HG03342 (cell line): Measurements from ENCODE around the gene SAMHD1.
"Not testable (repeated sequence)": the region's sequence is repeated elsewhere in the genome, so short reads cannot be mapped to it uniquely, and the experiment has no call there.

Experiments used
- ATAC-seq: cut with Tn5 transposase; IDR thresholded peaks from one replicate; pipeline ENCODE4 v1.9.1; 2021; ENCODE audit warnings: mild to moderate bottlenecking, moderate library complexity; ENCODE audit not compliant: unreplicated experiment

Gene SAMHD1

DNA sequence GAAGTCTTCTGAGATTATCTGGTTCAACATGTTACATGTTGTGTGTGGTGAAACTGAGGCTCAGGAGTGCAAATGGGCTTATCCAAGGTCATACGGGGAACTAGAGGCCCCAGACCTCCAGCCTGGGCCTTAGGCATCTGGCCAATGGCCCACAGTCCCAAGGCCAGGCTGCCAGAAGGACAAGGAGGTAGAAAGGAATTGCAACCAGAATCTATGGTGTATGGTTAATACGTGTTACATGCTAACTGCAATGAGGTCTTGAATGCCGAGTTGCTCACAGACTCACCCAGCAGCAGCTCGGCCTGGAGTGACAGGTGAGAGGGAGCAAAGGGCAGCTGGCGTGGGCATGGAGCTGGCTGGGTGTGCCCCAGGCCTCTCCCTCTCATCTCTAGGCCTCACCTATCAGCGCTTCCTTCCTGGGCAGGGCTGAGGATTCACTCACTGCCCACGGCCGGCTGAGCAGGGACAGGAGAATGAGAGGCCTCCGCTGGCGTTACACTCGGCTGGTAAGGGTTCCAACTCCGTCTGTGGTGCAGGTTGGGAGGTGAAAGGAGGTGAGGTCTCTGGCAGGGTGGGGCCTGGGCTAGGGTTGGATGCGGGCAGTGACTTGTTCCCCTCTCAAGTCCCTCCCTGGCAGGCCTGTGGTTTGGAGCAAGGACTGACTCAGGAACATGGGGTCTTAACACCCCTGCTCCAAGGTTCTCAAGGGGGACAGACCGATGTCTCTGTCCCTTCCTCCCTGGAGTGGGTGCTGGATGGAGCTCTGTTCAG is 75.6 kb downstream of the SAMHD1 start, which contains the start of gene TLDC2:
Gene TLDC2, plus strand, starts transcription at position 437 of the 771 bp plus-strand sequence. Its CDS starts 37 bp downstream, at position 474.
- ATAC-seq: no peak

DNA sequence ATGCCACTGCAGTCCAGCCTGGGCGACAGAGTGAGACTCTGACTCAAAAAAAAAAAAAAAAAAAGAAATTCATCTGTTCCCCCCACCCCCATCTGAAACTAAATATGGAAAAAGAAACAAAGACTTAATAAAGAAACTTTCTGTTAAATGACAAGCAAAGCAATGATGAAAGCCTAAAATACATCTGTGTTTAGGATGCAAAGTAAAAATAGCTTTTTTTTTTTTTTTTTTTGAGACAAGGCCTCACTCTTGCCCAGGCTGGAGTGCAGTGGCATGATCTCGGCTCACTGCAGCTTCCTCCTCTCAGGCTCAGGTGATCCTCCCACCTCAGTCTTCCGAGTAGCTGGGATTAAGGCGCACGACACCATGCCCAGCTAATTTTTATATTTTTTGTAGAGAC is 76.4 kb downstream of the SAMHD1 start:
- ATAC-seq: not testable (repeated sequence)

DNA sequence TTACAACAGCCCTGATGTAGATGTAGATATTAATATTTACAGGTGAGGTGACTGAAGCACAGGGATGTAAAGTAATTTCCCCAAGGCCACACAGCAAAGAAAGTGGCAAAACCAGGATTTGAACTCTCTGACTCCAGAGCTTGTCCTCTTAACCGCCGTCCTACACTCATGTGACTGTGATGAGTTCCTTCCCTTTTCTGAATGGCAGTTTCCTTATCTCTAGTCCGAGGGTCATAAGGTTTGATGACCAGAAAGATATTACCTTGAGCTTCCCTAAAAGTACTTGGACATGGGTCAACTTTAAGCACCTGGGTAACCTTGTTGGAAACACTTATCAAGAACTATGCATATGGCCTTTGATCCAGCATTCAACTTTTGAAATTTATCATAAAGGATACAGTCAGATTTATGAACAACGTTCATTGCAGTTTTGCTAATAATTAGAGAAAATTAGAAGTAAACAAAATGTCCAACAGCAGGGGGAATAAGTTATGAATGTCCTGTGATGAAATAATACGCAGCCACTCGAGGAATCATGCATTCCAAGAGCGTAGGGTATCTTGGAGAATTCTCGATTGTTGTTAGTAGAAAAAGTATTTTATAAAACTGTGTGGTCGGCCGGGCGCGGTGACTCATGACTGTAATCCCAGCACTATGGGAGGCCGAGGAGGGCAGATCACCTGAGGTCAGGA is 77.9 kb downstream of the SAMHD1 start:
- ATAC-seq: no peak

DNA sequence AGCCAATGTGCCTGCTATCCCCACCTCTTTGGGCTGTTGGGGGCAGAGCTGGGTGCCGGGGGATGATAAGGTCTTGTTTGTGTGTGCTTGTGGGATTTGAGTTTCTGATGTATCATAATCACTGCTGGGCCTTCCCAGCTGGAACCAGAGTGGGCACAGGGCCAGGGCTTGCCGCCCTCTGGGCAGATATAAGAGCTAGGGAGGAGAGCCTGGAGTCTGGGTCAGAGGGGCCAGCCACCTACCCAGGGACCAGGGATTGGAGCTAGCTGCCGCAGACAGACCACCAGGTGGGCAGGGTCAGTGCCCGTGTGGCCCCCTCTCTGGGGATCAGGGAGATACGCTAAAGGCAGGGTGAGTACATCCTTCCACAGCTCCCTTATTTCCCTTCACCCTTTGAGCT is 78.7 kb downstream of the SAMHD1 start:
- ATAC-seq: no peak

DNA sequence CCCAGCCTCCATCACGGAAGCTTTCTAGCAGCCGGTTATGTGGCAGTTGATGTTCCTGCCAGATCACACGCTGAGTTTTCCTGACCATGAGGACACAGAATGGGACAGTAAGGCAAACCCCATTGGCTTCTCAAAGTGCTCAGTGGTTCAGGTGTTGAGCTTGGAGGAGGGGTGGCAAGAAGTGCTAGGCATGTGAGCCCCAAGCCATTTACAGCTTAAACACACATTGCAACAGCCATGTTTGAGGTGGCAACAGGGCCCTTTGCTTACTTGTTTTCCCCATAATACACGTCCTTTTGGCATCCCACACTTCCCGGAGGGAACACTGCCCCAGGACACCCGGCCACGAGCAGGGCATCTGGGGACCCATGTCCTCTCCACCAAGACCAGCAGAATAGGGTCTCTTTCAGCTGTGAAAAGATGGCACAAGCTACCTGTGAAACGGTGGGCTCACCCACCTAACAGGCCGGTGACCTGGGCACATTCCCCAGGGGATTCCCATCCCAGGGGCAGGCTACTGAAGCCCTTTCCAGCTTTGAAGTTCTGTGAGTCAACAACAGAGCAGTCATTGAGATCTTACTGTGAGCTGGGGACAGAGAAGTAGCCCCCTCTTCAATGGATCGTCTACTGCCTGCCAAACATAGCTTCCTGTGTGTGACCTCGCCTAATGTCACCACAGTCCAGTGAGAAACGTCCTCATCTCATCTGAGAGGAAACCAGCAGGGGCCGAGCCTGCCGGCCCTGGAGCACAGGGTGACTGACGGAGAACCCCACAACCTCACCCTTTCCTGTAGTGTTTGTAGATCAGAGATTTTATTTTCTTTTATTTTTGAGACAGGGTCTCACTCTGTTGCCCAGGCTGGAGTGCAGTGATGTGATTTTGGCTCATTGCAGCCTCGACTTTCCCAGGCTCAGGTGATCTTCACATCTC is 79.6 kb downstream of the SAMHD1 start:
- no peak for ATAC-seq

DNA sequence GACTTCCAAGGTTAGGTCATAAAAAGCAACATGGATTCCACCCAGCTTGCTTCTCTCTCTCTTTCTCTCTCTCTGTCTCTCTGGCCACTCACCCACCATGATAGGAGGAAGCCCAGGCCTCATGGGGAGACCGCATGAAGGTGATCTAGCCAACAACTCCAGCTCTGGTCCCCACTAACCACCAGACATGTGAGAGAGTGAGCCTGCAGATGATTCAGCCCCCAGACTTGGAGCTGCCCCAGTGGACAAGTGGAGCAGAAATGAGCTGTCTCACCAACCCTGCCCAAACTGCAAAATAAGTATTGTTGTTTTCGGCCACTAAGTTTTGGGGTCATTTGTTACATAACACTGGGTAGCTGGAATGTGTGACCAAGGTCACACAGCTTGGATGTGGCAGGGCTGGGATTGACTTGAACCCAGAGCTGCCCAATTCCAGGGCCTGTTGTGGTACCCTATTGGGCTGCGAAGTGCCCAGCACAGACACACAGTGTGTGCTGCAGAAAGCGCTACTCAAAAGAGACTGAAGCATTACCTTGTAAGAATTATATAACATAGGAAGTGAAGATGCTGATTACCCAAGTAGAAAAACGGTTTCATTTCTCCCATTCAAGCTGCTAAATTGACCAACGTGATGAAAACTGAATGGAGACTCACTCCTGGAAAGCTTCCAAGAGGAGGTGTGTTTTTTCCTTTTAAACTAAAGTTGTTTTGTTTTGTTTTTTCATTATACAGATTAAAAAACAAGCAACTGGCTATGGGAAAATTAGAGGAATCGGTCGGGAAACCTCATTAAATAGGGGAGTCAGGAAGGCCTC is 84.6 kb downstream of the SAMHD1 start:
- ATAC-seq: no peak

DNA sequence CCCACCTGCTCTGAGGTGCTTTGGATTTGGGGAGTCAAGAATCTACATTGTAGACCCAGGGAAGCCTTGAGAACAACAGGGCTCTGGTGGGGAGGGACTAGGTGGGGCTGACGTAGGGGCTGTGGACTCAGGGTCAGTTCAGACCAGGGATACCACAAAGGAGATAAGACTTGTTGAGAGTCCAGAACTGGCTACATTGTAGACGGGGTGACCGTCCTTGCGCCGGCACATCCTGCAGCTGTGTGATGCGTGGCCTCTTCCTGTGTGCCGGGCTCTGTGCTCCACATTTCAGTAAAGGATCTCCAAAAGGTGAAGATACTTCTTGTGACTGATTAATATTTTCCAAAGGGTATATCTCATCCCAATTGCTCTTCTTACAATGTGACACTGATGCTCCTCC is 85.3 kb downstream of the SAMHD1 start:
- no peak for ATAC-seq

DNA sequence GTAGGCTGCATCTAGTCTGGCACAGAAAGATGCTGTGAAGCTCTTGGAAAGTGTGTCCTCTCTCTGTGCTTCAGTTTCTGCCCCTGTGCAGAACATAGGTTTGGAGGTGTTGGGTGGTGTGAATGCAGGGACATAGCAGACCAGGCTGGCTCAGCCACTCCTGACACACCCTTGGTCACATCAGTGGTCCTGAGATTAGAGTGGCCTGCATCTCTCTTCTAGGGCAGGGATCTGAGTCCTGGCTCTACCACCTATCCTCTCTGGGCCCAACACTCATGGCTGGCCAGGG is 85.7 kb downstream of the SAMHD1 start:
- ATAC-seq: no peak

DNA sequence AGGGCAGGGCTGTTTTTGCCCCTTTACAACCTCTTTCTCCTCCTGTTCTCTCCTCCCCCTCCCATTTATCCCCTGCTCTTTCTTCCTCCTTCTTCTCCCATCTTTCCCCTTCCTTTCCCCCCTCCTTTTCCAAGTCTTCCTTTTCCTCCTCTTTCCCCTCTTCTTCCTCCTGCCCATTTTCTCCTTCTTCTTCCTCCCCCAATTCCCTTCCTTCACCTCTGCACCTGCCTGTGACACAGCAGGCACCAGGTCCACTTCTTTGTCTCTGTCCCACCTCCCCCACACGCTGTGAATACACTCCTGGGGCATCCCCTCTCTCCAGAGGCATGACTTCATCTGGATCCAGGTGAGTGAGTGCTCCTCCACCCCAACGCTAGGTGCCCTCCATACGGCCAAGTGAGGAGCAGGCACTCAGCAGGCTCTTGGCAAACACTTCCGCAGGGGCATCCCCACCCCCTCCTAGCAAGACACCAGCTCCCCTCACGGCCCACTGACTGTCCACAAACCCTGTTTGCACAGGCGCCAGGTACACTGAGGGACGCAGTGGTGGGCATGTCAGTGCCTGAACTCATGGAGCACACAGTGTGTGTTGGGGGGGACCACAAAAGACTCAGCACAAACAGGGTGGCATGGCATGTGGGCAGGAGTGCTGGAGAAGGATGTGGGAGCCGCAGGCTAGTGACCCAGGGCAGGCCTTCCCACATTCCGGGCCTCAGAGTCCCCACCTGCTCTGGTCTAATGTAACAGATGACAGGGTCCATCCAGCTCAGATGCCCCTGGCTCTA is 86.2 kb downstream of the SAMHD1 start:
- no peak for ATAC-seq

DNA sequence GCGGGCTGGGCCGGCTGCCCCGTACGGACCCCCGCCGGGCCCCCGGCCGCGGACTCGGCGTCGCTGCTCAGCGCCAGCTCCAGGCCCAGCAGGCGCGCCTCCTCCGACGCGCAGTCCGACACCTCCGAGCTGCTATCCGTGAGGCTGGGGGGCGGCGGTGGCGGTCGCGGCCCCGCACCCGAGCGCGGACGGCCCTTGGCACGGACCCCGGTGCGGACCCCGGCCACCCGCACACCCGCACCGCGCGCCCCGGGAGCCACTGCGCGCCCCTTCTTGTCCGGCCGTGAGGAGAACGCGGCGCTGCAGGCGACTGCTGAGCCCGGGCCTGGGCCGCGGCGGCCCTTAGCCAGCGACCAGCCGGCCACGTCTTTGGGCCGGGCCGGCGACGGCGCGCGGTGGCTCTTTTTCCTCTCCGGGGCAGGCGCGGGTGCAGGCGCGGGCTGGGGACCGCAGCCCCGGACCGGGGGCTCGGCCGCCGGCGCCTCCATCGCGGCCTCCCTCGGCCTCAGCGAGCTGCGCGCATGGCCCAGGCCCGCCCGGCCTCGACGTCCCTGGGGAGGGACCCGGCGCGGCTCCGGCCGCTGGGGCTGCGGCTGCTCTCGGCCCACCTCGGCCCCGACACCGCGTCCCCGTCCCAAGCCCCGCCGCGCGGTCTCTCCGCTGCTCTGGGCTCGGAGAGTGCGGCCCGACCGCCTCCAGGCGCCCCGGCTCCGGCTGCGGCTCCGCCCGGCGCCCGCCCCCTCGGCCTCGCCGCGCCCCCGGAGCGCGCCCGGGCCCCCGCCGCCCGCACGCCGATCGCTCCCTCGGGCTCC is 88.4 kb downstream of the SAMHD1 start:
- peak; percentile 35 for ATAC-seq

DNA sequence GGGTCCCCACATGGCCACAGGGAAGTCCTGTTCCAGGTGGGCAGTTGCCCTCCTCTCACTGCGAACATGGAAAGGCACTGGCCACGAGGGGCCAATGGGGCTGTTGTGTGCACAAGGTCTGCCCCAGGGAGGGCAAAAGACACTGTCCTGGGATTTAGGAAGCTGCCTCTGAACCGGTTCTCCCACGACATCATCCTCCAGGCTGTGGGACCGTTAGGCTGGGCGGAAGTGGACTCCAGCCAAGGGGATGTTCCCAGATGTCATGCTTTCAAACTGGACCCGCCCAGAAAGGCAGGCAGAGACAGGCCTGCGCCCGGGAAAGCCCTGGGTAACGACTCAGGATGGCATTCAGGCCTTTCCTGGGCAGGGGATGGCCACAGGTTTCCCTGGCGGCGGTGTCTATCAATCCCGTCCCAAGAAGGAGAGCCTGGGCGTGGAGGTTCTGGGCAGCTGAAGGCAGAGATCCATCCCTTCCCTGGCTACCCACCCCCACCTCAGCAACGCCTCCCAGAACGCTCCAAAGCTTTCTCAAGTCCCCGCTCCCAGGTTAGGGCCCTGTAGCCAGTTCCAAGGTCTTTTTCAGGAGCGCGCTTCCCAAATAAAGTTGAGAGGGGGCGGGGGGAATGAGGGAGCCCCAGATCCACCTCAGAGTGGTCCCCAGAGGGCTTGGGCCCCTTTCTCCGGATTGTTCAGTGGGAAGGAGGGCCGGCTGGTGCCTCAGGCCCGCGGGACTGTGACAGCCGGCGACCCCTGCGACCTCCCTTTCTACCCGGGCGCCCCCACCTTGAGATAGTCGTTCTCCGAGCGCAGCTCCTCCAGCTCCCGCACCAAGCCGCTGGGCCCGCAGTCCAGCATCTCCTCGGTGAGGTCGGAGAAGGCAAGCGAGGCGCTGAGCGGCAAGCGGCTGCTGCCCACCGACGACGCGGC is 89.4 kb downstream of the SAMHD1 start:
- no peak for ATAC-seq

DNA sequence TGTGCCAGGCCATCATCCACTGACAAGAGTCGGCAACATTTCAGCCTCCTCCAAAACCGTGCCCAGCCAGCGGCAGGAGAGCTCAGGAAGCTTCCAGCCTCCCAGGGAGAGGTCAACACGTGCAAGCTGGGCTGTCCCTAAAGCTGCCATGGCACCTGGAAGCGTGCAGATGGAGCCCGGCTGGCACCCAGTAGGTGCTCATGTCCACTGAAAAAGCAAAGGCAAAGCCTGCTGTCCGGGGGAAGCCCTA is 90.0 kb downstream of the SAMHD1 start:
- no peak for ATAC-seq

DNA sequence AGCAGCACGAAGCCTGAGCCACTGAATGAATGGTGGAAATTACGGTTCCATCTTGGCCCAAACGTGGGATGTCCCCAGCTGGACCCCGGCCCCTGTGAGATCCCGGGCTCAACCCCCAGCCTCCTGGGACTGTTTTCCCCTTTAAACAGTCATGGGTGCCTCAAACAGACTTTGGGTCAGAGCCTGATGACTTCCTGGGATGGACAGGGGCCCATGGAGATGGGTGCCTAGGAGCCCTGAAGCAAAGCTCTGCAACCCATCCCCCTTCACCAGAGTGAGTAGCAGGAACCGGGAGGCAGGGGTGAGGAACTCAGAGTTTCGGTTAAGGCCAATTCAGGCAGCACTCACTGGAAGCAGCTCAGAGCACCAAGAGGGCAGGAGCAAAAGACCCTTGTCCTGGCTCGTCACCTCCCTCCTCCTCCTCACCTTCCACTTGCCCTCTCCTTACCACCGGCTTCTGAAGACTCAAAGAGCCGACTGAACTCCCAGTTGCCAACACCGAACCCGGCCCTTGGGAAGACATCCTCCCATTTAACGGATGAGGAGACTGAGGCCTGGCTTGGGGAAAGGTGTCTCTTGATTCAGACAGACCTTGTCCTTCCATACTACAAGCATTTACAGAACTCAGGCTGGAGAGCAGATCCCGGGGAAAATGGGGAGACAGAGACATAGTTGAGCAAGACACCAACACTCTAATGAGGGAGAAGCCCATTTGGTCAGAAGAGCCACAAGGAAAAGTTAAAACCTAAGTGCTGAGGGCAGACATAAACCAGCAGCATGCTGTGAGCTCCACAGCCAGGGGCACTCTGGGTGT is 90.5 kb downstream of the SAMHD1 start:
- ATAC-seq: no peak

DNA sequence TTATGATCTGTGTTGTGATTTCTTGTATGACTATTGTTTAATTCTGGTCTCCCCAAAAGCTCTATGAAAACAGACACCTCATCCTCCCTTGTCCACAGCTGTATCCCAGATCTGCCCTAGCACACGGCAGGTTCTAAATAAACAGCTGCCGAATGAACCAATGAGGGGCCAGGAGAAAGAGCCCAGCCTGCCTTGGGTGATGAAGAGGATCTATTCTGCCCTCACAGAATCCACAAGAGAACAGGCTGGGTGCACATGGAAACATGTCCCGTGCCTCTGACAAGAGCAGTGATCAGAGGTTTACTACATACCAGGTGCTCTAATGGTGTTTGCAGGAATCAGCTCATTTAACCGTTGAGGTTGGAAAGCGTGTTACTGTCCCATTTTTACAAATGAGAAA is 91.2 kb downstream of the SAMHD1 start:
- no peak for ATAC-seq

DNA sequence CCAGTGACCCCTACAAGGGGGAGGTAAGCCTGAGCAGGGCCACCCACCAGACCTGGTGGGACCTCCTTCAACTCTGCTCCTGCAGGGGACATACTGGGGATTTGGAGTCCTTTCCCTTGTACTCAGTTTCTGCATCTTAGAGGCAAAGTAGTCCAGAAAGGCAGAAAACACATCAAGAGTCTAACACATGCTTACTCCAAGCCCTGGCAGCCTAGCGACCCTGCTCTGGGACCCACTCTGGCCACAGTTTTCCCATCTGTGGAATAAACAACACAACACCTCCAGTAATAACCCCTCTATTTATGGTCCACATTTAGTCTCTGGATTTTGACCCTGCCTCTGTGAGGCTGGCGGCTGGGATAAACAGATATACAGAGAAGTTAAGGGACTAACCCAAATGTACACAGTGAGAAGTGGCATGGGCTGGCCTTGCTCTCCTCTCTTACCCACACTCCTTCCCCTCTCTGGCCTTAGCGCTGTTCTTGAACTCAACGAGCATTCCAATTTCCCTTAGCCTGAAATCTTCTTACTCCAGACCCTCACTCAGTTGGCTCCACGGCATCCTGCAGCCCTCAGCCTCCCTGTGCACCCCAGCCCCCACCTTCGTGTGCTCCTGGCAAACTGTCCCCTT is 91.7 kb downstream of the SAMHD1 start:
- ATAC-seq: no peak

DNA sequence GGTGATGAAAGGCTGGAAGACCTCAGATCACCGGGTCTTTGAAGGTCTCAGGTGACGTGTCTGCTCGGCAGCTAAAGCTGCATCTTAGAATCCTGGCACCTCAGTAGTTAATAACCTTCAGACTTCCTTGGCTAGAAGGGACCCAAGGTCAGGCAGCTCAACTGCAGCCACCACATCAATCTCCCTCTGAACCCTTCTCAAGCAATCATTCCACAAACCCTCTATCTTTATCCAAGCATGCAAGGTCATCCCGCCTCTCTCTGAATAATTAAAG is 92.3 kb downstream of the SAMHD1 start:
- ATAC-seq: no peak
